ENCODE results near the gene ZPBP2.

Gene ZPBP2

DNA sequence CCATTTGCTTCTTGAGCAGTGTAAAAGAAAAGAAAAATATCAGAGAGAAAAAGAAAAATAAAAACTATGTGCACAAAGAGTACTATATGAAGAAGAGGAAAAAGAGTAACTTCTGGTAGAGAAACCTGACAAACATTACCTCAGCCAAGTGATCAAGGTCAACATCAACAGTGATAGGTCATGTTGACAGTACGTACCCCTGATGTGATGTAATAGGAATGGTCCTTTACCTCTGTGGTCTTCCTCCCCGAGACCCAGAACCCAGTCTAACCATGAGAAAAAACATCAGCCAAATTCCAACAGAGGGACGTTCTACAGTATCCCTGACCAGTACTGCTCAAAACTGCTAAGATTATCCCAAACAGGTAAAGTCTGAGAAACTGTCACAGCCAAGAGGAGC lies 46.0 kb downstream of the ZPBP2 start:
- DNase-seq (ENCODE audit: low spot score), result no peak

DNA sequence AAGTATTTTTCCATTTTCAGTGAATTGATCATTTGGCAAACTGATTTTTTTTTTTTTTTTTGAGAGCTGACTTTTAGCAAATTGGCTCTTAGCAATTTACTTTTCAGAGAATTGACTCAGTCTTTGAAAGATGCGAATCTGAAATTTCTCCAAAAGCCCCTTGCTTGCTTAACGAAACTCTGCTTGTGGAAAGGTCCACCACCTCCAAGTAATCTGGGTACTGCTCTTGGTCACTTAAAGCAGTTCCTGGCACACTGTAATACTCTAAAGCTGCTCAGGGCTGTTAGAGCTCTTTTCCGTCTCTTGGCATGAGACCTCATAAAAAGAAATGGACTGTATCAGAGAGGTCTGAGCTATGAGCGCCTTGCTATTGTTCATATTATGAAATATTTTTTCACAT lies 47.6 kb downstream of the ZPBP2 start:
- DNase-seq (ENCODE audit: low spot score), result no peak

DNA sequence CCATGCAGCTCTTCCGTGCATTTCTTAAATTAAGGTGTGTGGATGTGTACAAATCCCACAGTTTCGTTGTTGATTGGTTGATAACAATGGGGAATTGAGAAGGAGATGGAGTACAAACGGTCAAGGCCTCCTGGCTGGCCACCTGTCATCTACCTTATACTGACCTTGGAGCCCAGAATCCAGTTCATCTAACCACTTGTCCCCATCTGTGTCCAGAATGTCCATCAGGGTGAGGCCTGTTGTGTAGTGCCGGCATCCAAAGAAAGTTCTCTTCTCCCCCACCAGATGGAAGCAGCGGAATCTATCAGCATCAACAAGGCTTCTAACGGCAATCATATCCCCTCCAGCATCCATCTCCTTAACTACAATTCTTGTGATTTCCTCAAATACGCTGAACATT lies 48.9 kb downstream of the ZPBP2 start:
- no peak for DNase-seq (ENCODE audit: low spot score)

DNA sequence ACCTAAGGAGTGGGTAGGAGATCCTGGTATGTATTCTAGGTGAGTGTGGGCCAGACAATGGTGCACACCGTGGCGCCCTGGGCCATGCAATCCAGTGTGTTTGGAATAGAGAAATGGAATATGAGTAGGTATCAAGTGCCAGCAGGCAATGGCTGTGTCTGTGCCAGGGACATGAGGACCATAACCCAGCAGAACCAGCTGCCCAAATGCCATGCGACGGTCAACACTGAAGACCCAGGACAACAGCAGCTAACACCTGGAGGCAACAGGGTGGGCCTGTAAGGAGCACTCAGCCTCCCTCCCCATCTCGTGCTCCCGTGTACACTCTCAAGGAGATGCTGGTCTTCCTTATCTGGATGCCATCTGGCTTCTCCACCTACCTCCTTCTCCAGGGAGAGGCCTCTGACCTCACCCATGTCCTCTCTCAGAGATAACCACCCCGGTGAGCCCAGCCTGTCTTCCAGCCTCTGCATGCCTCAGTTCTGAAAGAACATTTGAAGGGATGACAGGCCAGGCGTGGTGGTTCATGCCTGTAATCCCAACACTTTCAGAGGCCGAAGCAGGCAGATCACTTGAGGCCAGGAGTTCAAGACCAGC lies 51.2 kb downstream of the ZPBP2 start:
- no peak for DNase-seq (ENCODE audit: low spot score)

DNA sequence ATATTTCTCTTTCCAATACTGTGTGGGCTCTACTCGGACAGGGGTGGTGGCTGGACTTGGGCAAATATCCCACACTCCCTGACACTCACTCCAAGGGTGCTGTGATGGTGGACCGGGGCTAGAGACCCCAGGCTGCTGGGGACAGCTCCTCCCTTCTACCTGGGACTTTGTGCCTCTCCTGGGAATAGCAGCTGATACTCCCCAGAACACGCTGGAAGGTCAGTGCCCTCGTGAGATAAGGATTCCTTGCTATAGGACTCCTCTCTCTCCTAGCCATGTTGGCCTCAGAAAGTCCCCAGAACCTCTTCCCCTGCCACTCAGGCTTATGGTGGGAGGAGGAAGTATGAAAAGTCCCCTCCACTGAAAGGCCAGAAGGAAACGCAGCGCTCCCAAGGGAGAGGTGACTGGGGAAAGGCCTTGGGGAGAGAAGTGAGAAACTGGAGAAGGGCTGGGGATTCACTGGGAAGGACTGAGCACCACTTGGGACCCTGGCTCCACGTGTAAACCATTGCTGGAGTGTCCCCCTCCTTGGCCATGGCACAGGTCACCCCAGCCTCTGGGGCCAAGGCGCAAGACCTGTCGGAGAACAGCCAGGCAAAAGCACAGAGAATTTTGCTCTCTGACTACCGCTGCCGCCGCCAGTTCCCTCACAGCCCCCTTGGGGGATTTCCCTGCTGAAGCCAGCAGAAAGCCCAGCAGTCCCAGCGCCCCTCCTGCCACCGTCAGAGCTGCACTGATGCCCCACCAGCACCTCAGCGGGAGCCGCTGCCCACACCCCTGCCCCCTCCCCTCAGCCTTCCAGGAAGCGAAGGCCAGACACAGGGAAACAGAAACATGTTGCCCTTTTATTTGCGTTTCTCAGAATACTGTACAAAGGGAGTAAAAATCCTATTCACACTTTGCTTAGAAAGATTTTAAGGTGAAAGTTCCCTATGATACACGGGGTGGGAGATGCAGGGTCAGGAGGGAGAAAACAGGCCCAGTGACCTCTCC lies 52.5 kb downstream of the ZPBP2 start:
- no peak for DNase-seq (ENCODE audit: low spot score)

DNA sequence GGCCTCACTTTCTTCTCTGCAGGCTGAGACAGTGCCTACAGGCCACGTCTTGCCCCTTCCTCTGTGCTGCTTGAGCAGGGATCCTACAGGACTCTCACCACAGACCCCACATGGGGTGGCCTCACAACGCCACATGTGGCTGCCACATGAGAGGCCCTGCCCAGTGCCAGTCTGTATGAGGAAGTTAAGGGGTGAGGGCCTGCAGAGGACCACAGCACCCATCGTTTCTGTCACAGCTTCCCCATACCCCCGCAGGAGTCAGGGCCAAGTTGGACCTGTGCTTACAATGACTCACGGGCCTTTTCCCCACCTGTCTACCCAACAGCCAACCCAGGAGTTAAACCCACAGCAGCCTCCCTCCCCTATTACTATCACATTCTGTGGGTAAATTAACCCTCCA lies 53.3 kb downstream of the ZPBP2 start:
- DNase-seq (ENCODE audit: low spot score), result peak; percentile 66

DNA sequence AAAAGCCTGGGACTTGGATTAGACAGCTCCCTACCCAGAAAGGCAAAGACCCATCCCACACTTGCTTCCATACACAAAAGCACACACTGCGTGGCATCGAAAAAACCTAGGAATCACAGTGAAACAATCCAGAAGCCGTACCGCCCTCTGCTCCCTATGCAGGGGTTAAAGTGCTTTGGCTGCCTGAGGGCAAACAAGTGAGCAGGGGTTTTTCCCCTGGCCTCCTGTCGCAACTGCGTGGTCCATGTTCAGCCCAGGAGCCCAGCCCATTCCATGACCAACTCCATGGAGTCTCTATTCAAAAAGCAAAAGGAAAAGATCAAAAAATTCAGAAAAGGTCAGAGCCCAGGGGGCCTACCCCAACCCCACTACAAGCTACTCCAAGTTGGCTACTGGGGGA lies 54.0 kb downstream of the ZPBP2 start:
- DNase-seq (ENCODE audit: low spot score), result no peak

DNA sequence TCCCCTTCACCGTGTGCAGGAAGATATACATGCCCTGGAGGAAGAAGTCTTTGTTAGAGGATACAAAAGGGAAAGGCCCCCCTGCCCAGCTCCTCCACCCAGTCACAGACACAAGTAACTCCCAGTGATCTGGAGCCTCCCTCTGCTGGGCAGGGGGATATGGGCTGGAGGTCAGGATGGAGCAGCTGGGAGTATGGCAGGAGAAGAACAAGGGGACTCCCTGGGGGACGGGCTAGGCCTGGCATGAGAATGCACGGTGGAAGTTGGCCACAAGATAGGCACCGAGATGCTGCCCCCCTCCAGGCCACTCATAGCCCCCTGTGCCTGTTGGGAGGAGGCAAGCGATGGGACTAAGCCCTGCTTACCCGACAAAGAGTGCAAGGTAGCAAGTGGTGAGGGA lies 55.2 kb downstream of the ZPBP2 start:
- DNase-seq (ENCODE audit: low spot score), result no peak

DNA sequence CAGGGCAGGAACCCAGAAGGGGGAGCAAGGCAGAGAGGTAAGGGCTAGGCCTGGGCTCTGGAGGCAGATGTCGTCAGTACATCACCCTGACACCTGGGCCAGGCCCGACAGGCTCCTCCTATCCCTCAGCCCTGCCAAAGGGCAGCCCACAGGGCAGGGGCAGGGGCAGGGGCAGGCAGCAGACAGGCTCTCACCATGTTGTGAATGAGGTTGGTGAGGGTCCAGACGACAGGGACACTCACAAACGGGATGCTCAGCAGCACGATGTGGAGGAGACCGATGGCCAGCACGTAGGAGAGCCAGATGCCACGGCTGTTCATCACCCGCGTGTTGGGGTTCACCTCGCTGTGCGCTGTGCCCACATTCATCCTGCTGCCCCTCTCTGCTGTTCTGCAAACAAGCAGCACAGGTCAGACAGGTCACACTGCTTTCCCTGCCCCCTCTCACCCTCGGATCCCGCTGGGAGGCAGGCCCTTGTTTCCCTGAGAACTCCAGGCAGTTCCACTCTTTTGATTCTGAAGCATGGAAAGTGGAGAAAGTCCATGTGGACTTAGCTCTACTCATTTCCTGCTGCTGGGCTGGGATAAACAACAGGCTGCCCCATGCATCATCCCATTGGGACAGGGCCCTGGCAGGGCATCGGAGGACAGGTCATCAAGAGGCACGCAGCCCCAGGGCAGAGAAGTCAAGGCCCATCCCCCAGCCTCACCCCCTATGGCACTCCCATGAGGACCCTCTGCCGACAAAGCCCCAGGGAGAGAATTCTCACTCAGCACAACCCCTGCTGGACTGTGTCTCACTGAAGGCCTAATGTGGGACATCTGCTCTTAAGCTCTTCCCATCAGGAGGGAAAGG lies 56.1 kb downstream of the ZPBP2 start:
- no peak for DNase-seq (ENCODE audit: low spot score)

DNA sequence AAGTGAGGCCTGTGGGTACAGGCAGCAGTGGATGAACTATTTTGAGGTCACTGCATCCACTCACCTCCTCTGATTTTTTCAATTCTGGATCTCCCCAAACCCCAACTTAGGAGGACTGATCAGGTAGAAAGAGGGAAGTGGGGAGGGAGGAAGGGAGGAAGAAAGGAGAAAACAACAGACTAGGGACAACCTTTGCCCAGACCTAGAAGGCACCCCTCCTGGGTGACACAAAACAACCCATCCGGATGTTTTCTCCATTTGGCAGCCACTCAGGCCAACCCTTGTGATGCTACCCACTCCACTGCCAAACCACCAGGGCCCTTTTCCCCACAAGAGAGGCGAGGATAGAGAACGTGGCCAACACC lies 56.7 kb downstream of the ZPBP2 start:
- DNase-seq (ENCODE audit: low spot score), result no peak

DNA sequence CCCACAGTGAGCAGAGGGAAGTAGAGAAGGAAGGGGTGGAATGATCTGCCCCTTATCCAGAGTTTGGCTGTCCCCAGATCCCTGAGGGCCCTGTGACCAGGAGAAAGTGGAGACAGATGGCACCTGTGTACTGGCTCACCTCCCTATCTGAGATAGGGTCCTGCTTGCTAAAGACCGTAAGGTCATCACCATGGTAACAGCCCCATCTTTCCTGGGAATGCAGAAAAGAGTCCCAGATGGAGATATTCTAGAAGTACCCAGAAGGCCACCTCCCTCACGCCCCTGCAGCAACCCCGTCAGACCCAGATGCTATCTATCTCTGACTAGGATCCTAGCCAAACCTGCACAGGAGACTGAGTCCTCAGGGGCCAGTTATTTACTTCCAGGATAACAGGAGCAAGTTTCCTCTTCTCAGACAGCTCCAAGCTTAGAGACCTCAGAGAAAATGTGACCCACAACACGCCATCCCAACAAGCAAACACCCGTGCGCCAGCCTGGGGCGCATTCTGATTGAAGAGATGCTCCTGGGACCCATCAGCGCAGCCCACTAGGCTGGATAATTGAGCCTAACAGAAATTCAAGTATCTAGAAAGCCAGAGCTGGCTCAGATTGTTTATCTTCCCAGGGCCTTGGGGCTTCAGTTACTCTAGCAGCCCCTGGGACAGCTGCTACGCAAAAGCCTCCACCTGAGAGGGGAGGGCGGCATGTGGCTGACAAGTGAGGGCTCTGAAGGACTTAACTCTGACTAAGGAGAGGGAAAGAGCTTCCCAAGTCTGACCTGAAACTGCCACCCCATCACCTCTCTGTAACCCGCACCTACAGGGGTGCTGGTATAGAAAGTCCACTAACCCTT lies 57.5 kb downstream of the ZPBP2 start:
- no peak for DNase-seq (ENCODE audit: low spot score)

DNA sequence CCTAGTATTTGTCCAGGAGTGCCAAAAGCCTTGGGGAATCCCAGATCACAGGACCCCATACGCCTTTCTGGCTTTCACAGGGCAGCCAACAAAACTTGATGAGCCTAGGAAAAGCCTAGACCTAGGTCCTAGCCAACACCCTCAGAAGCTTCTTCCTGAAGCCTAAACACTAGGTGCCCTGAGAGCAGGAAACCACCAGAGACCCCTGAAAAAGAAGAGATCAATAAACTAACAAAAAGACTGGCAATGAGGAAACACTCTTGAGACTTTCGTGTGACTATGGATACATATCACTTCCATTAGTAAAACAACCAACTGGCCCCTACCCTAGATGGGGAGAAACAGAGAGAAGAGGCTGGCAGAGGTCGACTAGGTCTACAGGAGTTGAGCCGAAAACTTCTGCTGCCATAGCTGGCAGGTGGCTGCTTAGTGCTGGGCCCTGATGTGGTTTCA lies 58.2 kb downstream of the ZPBP2 start:
- DNase-seq (ENCODE audit: low spot score), result no peak

DNA sequence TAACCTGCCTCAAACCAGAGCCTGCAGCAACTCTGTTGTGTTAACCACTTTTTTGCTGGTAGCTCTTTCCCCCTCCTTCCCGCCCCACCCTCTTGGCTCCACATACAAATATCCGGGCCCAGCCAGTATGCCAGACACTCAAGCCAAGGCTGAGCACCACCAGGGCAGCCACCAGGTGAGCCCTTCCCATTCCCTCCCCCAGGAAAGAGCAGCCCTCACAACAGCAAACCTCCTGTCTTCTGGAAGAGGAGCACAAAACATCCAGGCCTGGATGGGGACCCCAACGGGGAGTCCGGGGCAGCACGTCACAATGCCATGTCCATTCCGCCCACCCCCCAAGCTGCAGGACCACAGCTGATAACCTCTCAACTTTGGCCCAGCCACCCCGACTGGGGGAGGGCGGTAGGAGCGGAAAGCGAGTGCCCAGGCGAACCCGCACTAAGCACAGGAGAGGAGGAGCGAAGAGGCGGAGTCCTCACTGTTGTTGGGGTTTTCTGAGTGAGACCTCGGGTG lies 58.6 kb downstream of the ZPBP2 start:
- no peak for DNase-seq (ENCODE audit: low spot score)

All from Ammon's horn (tissue), 1 donor.